ENCODE results near the gene PDIA5.
A peak's percentile ranks its signal among the peaks of the same experiment; 100 is the strongest.

PDIA5 gene

GRCh38 chr3:123186695-123187094, 119.9 kb downstream of the PDIA5 start:
- no peak for DNase-seq

GRCh38 chr3:123188058-123188457, 121.2 kb downstream of the PDIA5 start:
- no peak for DNase-seq

- DNase-seq, result no peak
Observed at GRCh38 chr3:123193448-123194101, 126.8 kb downstream of the PDIA5 start.

GRCh38 chr3:123194552-123194951, 127.7 kb downstream of the PDIA5 start:
- DNase-seq, result no peak

- no peak for DNase-seq
Observed at GRCh38 chr3:123198372-123198771, 131.5 kb downstream of the PDIA5 start.

GRCh38 chr3:123201223-123201556, 134.4 kb downstream of the PDIA5 start:
- DNase-seq, result no peak

- peak; percentile 82 for DNase-seq
Observed at GRCh38 chr3:123201557-123202427, 135.0 kb downstream of the PDIA5 start, which contains the start of gene SEC22A. TSS of gene SEC22A (plus strand) at chr3:123201943. CDS start at chr3:123209218, 7,275 bp downstream.

GRCh38 chr3:123202451-123202850, 135.6 kb downstream of the PDIA5 start:
- DNase-seq, result no peak
